DMS 273 (cell line): ENCODE results near the gene SUN2.

ENCODE experiments used
- DNase-seq: peaks from one replicate; lab custom pipeline; 2025; ENCODE audit not compliant: unreplicated experiment; lab: John Stamatoyannopoulos, UW

SUN2 gene

GRCh38 chr22:38720350-38720749, 35.4 kb downstream of the SUN2 start:
- DNase-seq: no peak

- no peak for DNase-seq
These were observed 36.6 kb downstream of the SUN2 start for GRCh38 chr22:38719196-38719595.

GRCh38 chr22:38718414-38718813, 37.4 kb downstream of the SUN2 start:
- DNase-seq: peak; percentile 80

DNA sequence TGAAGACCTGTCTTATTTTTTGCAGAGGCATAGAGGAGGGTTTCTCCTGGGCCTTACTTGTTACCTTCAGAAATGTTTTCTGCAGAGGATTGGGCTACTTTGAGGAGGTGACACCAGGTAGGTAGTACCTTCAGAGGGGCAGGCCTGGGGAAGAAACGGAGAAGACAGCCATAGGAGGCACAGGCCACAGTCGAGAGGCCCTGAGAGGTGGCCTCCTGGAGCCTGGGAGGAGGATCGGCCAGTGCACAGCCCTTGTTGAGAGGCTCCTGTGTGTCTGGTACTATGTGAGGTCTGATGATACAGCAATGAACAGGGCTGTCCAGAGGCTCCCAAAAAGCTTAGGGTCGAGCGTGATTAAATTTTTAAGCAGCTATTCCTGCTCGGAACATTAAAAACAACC, 38.6 kb downstream of the SUN2 start:
- DNase-seq: no peak

GRCh38 chr22:38716826-38717225, 39.0 kb downstream of the SUN2 start:
- no peak for DNase-seq

DNA sequence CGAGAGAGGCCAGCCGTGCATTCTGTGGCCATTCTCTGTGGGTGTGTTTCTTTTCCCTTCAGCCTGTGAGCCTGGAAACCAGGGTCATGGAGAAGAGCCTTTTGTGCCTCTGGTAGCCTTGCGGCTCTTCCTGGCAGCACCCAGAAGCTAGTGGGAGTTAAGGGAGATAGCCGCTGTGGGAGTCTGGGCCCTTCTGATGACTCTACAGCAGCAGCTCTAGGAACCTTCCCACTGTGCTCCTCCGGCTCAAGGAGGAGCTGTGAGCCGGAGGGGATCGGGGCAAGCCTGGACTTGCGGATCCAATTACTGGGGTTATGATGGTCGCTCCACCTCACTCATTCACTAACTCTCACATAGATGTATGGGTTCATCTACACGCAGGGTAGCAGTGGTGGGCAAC, 39.5 kb downstream of the SUN2 start:
- no peak for DNase-seq

- no peak for DNase-seq
These were observed 39.9 kb downstream of the SUN2 start for GRCh38 chr22:38715852-38716251.

DNA sequence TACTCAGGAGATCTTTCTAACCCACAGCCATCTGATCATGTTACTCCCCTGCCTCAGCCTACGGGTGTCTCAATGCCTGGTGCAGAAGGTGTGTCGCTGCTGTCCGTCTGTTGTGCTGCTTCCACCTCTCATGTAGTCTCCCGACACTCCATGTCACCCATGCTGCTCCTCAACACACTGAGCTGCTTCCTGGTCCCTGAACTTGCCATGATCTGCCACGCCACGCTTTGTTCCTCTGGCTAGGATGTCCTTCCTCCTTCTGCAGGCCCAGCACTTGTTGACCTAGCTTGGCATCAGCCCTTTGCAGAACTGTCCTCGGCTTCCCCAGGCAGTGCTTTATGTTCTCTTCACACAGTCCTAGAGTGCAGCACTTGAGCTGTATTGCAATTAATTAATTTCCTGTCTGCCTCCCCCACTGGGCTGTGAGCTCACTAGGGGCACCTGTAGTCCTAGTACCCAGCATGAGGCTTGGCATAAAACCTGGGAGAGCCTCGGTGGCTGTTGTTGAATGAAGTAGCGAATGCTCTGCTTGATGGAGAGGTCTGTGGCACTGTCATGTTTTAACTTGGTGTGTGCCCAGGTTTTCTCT, 40.5 kb downstream of the SUN2 start:
- no peak for DNase-seq

DNA sequence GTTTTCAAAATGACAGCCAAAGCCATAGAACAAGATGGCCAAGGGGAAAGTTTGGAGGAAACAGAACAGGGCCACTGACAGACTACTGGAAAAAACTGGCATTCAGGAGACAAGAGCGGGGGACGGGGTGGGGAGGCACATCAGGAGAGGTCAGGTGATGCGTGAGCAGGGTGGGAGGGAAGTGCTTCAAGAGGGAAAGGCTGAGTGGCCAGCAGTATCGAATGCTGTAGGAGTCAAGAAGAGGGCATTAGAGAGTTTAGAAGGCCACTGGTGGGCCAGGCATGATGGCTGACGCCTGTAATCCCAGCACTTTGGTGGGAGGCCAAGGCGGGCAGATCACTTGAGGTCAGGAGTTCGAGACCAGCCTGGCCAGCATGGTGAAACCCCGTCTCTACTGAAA, 41.9 kb downstream of the SUN2 start:
- DNase-seq: no peak

DNA sequence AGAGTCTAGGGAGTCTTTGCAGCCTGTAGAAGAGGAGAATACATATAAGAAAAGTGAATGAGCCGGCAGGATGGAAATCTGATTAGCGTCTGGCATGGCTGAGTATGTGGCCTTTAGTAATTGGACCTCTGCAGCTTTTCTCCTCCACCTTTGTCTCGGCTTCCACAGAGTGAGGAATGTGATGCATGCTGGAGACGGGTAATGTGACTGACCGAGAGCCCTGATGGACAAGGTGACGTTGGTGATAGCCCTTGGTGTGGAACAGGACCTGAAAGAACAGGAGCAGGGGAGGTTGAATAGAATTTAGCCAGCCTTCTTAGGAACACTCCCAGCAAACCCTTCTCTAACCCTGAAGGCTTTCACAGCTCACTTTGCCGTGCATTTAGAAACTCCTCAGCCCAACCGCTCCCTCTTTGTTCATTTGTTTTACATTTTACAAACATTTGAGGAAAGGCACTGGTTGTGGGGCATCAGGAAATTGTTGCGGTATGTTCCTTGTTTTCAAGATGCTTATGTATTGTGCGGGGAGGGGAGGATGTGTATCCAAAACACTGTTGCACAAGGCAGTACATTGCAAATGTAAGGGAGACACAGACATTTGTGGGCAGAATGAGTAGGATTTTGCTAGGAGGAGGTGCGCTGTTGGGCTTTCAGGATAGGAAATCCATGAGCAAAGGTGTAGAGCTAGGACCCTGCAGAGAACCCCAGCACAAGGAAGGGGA, 43.2 kb downstream of the SUN2 start:
- no peak for DNase-seq

DNA sequence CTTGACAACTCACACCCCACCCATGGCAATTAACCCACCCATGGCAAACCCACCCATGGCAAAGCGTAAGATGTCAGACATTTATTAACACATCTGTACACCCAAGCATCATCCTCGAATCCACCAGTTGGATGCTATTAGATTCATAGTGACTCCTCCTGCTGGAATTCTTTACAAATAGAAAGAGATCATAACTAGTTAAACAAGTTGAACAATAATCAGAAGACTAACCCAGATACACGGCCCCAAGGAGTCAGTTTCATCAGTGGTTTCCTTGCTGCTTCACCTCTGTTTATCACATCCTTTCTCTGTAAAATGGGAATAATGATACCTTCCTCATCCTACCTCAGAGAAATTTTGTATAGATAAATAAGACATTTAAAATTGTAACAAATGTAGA, 44.9 kb downstream of the SUN2 start:
- DNase-seq: no peak

DNA sequence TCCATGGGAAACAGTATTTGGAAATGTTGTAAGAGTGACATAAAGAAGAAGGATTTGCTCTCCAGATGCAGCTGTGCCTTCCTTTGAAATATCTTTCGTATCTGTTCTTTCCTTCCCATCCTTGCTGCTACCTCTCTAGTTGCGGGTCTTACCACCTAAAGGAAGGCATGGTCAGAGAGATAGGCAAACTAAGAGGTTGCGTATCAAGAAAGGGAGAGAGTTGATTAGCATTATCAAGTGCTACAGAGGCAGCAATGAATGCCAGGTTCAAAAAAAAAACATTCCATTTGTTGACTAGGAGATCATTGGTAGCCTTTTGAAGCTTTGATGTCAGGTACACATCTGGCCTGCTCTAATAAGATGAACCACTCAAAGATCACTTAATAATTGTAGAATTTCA, 45.4 kb downstream of the SUN2 start:
- DNase-seq: no peak

DNA sequence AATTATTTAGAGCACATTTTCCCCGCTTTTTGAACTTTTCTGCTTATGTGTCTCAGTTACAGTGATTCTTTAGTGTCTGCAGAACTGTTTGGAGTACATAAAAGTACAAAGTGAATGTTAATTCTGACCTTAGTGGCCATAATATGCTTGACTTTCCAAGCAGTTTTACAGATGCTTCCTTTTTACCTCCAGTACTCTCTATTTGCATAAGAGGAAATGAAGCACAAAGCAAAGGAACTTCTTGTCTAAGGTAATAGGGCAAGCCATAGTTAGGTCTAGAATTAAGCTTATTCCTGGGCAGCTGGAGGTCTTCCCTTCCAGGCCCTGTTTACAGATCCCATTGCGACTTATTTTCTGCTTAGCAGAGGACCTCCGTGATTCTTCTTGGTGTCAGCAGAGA, 46.5 kb downstream of the SUN2 start:
- DNase-seq: no peak

- DNase-seq: no peak
These were observed 47.8 kb downstream of the SUN2 start for GRCh38 chr22:38707984-38708383.

- no peak for DNase-seq
These were observed 48.5 kb downstream of the SUN2 start for GRCh38 chr22:38707346-38707745.

DNA sequence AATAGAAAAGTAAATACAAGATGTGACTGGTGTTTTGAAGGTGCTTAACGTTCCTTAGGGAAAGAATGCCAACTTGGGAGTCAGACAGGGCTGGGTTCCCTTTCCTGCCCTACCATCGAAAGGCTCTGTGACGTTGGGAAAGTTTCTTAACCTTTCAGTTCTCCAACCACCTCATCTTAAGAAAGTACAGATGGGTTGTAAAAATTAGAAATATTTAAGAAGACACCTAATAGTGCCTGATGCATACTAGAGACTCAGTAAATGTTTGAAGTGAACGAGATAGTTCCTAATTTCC, 49.0 kb downstream of the SUN2 start:
- DNase-seq: no peak

GRCh38 chr22:38706101-38706900, 49.5 kb downstream of the SUN2 start:
- DNase-seq: peak; percentile 57

GRCh38 chr22:38705235-38706100, 50.3 kb downstream of the SUN2 start, which contains the start of gene GTPBP1:
Gene GTPBP1 (plus strand): TSS chr22:38705944. CDS start chr22:38705956, 12 bp downstream.
- peak; percentile 99 for DNase-seq

- no peak for DNase-seq
These were observed 51.1 kb downstream of the SUN2 start for GRCh38 chr22:38704654-38705234.

- DNase-seq: peak; percentile 97
These were observed 54.8 kb downstream of the SUN2 start, which contains the start of gene JOSD1 for GRCh38 chr22:38700789-38701628. Gene JOSD1 (minus strand): TSS chr22:38700943. CDS start chr22:38699987, 956 bp downstream.
